ENCODE results near the gene FAM180A.

FAM180A gene

GRCh38 chr7:135682191-135682590 is 66.4 kb downstream of the FAM180A start:
- no peak for DNase-seq (ENCODE audit: low read depth)

DNA sequence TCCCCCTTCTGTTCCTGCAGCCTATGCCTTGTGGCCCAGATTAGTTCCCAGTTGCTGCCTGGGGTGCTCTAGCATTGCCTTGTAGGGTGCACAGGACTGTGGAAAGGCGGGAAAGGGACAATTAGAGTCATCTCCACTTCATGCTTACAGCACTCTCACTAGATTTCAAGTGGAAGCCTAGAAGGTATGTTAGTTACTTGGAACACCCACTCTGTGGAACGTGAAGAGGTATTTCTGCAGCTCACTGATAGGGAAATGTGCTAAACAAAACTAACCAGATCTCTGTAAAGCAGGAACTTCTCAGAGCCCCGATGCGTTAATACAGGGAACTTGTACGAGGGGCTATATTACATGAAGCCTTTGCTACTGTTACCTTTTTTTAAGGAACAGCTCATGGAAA is 66.9 kb downstream of the FAM180A start:
- DNase-seq (ENCODE audit: low read depth) = no peak

Data from activated T-cell treated with anti-CD3 and anti-CD28 coated beads for 24 hours (primary cell).